Measurements from ENCODE around the gene FMO4.
"Not testable (repeated sequence)": the region's sequence is repeated elsewhere in the genome, so short reads cannot be mapped to it uniquely, and the experiment has no call there.

The FMO4 gene

DNA sequence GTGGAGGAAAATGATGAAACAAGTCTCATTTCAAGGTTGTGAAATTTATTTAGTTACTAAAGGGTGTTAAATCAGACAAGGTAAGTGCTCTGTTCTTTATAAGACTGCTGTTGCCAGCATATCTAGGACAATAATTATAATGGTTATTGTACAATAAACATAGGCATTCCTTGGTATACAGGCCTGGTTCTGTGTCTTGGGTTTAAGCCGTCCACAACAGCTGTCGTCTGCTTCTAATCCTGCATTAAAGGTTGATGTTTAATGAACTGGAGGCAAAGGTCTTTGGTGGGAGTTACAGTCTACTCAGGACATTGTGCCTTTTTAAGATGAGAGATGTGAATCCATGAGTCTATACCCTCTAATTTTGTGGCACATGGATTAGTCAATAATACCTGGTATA lies 23.4 kb upstream of the FMO4 start:
- Histone ChIP-seq H3K27me3 (ENCODE audit: control insufficient read depth in 2 of 2, insufficient read depth in 2 of 2, low read length in 2 of 2) (no peaks in the 10 kb centered on the region), H3K4me1 (ENCODE audit: control insufficient read depth in 2 of 2, insufficient read depth in 2 of 2, low read length in 2 of 2) (no peaks in the 10 kb centered on the region), H3K9me3 (ENCODE audit: control insufficient read depth in 2 of 2, low read length in 2 of 2) (no peaks in the 10 kb centered on the region), H3K4me3 (ENCODE audit: low read length in 2 of 2) (no peak overlapping the region), H3K27ac (ENCODE audit: low read depth in 2 of 2, low read length in 2 of 2) (no peak overlapping the region), H3K9ac (ENCODE audit: low read depth in 1 of 2, low read length in 2 of 2) (no peak overlapping the region), H3K36me3 (ENCODE audit: control insufficient read depth in 2 of 2, insufficient read depth in 2 of 2, low read length in 2 of 2) (no peaks in the 10 kb centered on the region)

GRCh38 chr1:171292799-171293198 lies 21.2 kb upstream of the FMO4 start:
- Histone ChIP-seq H3K4me3 (ENCODE audit: low read length in 2 of 2) (no peak overlapping the region), H3K4me1 (ENCODE audit: control insufficient read depth in 2 of 2, insufficient read depth in 2 of 2, low read length in 2 of 2) (no peaks in the 10 kb centered on the region), H3K9me3 (ENCODE audit: control insufficient read depth in 2 of 2, low read length in 2 of 2) (no peaks in the 10 kb centered on the region), H3K9ac (ENCODE audit: low read depth in 1 of 2, low read length in 2 of 2) (no peak overlapping the region), H3K27me3 (ENCODE audit: control insufficient read depth in 2 of 2, insufficient read depth in 2 of 2, low read length in 2 of 2) (no peaks in the 10 kb centered on the region), H3K36me3 (ENCODE audit: control insufficient read depth in 2 of 2, insufficient read depth in 2 of 2, low read length in 2 of 2) (no peaks in the 10 kb centered on the region), H3K27ac (ENCODE audit: low read depth in 2 of 2, low read length in 2 of 2) (no peak overlapping the region)

GRCh38 chr1:171295383-171295782 lies 18.6 kb upstream of the FMO4 start:
- H3K27ac ChIP-seq (ENCODE audit: low read depth in 2 of 2, low read length in 2 of 2); H3K9ac ChIP-seq (ENCODE audit: low read depth in 1 of 2, low read length in 2 of 2); H3K4me1 ChIP-seq (ENCODE audit: control insufficient read depth in 2 of 2, insufficient read depth in 2 of 2, low read length in 2 of 2); H3K36me3 ChIP-seq (ENCODE audit: control insufficient read depth in 2 of 2, insufficient read depth in 2 of 2, low read length in 2 of 2); H3K9me3 ChIP-seq (ENCODE audit: control insufficient read depth in 2 of 2, low read length in 2 of 2); H3K27me3 ChIP-seq (ENCODE audit: control insufficient read depth in 2 of 2, insufficient read depth in 2 of 2, low read length in 2 of 2); H3K4me3 ChIP-seq (ENCODE audit: low read length in 2 of 2): not testable (repeated sequence)

GRCh38 chr1:171295821-171296220 lies 18.2 kb upstream of the FMO4 start:
- H3K9me3 ChIP-seq (ENCODE audit: control insufficient read depth in 2 of 2, low read length in 2 of 2) = peaks cover 0 to 5% of the 10 kb centered on the region in 2 donors
- no peak overlapping the region for H3K9ac ChIP-seq (ENCODE audit: low read depth in 1 of 2, low read length in 2 of 2)
- H3K36me3 ChIP-seq (ENCODE audit: control insufficient read depth in 2 of 2, insufficient read depth in 2 of 2, low read length in 2 of 2) = no peaks in the 10 kb centered on the region
- no peaks in the 10 kb centered on the region for H3K4me1 ChIP-seq (ENCODE audit: control insufficient read depth in 2 of 2, insufficient read depth in 2 of 2, low read length in 2 of 2)
- H3K27ac ChIP-seq (ENCODE audit: low read depth in 2 of 2, low read length in 2 of 2) = no peak overlapping the region
- H3K27me3 ChIP-seq (ENCODE audit: control insufficient read depth in 2 of 2, insufficient read depth in 2 of 2, low read length in 2 of 2) = no peaks in the 10 kb centered on the region
- H3K4me3 ChIP-seq (ENCODE audit: low read length in 2 of 2) = no peak overlapping the region

GRCh38 chr1:171296897-171297296 lies 17.1 kb upstream of the FMO4 start:
- H3K9ac ChIP-seq (ENCODE audit: low read depth in 1 of 2, low read length in 2 of 2) = no peak overlapping the region
- peaks cover 0 to 5% of the 10 kb centered on the region in 2 donors for H3K9me3 ChIP-seq (ENCODE audit: control insufficient read depth in 2 of 2, low read length in 2 of 2)
- no peaks in the 10 kb centered on the region for H3K36me3 ChIP-seq (ENCODE audit: control insufficient read depth in 2 of 2, insufficient read depth in 2 of 2, low read length in 2 of 2)
- H3K4me3 ChIP-seq (ENCODE audit: low read length in 2 of 2) = no peak overlapping the region
- no peaks in the 10 kb centered on the region for H3K27me3 ChIP-seq (ENCODE audit: control insufficient read depth in 2 of 2, insufficient read depth in 2 of 2, low read length in 2 of 2)
- H3K27ac ChIP-seq (ENCODE audit: low read depth in 2 of 2, low read length in 2 of 2) = no peak overlapping the region
- no peaks in the 10 kb centered on the region for H3K4me1 ChIP-seq (ENCODE audit: control insufficient read depth in 2 of 2, insufficient read depth in 2 of 2, low read length in 2 of 2)

DNA sequence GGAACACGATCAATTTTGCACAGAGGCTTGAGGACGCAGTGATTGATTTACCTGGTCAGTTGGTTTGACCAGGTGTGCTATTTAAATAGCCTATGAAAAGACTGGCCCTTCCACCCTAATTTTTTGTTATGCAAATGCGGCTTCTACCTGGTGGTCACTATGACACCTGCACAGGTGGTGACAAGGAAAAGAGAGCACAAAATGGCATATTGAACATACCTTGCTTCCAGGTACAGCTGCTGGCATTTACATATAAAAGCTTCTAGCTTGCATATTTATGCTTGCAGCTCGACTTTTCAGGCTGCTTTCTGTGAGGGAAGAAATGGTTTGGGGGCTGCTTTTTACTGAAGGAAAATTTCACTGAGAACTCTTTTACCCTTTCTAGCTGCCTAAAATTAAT lies 15.3 kb upstream of the FMO4 start:
- H3K36me3 ChIP-seq (ENCODE audit: control insufficient read depth in 2 of 2, insufficient read depth in 2 of 2, low read length in 2 of 2) = no peaks in the 10 kb centered on the region
- H3K4me3 ChIP-seq (ENCODE audit: low read length in 2 of 2) = no peak overlapping the region
- H3K27ac ChIP-seq (ENCODE audit: low read depth in 2 of 2, low read length in 2 of 2) = no peak overlapping the region
- no peaks in the 10 kb centered on the region for H3K4me1 ChIP-seq (ENCODE audit: control insufficient read depth in 2 of 2, insufficient read depth in 2 of 2, low read length in 2 of 2)
- H3K9ac ChIP-seq (ENCODE audit: low read depth in 1 of 2, low read length in 2 of 2) = no peak overlapping the region
- peaks cover 0 to 5% of the 10 kb centered on the region in 2 donors for H3K9me3 ChIP-seq (ENCODE audit: control insufficient read depth in 2 of 2, low read length in 2 of 2)
- no peaks in the 10 kb centered on the region for H3K27me3 ChIP-seq (ENCODE audit: control insufficient read depth in 2 of 2, insufficient read depth in 2 of 2, low read length in 2 of 2)

GRCh38 chr1:171299342-171299741 lies 14.6 kb upstream of the FMO4 start:
- no peak overlapping the region for H3K4me3 ChIP-seq (ENCODE audit: low read length in 2 of 2)
- H3K9me3 ChIP-seq (ENCODE audit: control insufficient read depth in 2 of 2, low read length in 2 of 2) = peaks cover 0 to 5% of the 10 kb centered on the region in 2 donors

DNA sequence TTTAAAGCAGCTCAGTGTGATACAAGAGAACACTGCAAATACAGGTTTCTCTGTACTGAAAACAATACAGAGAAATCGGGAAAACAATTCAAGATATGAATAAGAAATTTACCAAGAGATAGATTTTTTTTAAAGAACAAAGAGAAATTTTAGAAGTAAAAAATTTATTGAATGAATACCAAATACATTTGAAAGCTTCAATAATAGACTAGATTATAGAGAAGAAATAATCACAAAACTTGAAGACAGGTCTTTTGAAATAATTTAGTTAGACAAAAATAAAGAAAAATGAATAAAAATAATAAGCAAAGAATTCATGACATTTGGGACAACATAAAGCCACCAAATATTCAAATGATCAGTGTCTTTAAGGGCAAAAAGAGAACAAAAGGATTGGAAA lies 13.6 kb upstream of the FMO4 start:
- Histone ChIP-seq H3K36me3 (ENCODE audit: control insufficient read depth in 2 of 2, insufficient read depth in 2 of 2, low read length in 2 of 2) (no peaks in the 10 kb centered on the region), H3K27me3 (ENCODE audit: control insufficient read depth in 2 of 2, insufficient read depth in 2 of 2, low read length in 2 of 2) (no peaks in the 10 kb centered on the region), H3K9ac (ENCODE audit: low read depth in 1 of 2, low read length in 2 of 2) (no peak overlapping the region), H3K9me3 (ENCODE audit: control insufficient read depth in 2 of 2, low read length in 2 of 2) (peaks cover 0 to 5% of the 10 kb centered on the region in 2 donors), H3K4me3 (ENCODE audit: low read length in 2 of 2) (no peak overlapping the region), H3K27ac (ENCODE audit: low read depth in 2 of 2, low read length in 2 of 2) (no peak overlapping the region), H3K4me1 (ENCODE audit: control insufficient read depth in 2 of 2, insufficient read depth in 2 of 2, low read length in 2 of 2) (no peaks in the 10 kb centered on the region)

More at GRCh38 chr1:171299342-171299741, 14.6 kb upstream of the FMO4 start:
- Histone ChIP-seq H3K27me3 (ENCODE audit: control insufficient read depth in 2 of 2, insufficient read depth in 2 of 2, low read length in 2 of 2) (no peaks in the 10 kb centered on the region), H3K36me3 (ENCODE audit: control insufficient read depth in 2 of 2, insufficient read depth in 2 of 2, low read length in 2 of 2) (no peaks in the 10 kb centered on the region), H3K9ac (ENCODE audit: low read depth in 1 of 2, low read length in 2 of 2) (no peak overlapping the region), H3K27ac (ENCODE audit: low read depth in 2 of 2, low read length in 2 of 2) (no peak overlapping the region), H3K4me1 (ENCODE audit: control insufficient read depth in 2 of 2, insufficient read depth in 2 of 2, low read length in 2 of 2) (no peaks in the 10 kb centered on the region)

GRCh38 chr1:171310661-171311087 lies 3.3 kb upstream of the FMO4 start:
- no peaks in the 10 kb centered on the region for H3K9me3 ChIP-seq (ENCODE audit: control insufficient read depth in 2 of 2, low read length in 2 of 2)
- H3K27ac ChIP-seq (ENCODE audit: low read depth in 2 of 2, low read length in 2 of 2) = no peak overlapping the region
- no peak overlapping the region for H3K4me3 ChIP-seq (ENCODE audit: low read length in 2 of 2)
- H3K4me1 ChIP-seq (ENCODE audit: control insufficient read depth in 2 of 2, insufficient read depth in 2 of 2, low read length in 2 of 2) = peaks cover 2 to 6% of the 10 kb centered on the region in 2 donors
- no peak overlapping the region for H3K9ac ChIP-seq (ENCODE audit: low read depth in 1 of 2, low read length in 2 of 2)
- no peaks in the 10 kb centered on the region for H3K27me3 ChIP-seq (ENCODE audit: control insufficient read depth in 2 of 2, insufficient read depth in 2 of 2, low read length in 2 of 2)
- H3K36me3 ChIP-seq (ENCODE audit: control insufficient read depth in 2 of 2, insufficient read depth in 2 of 2, low read length in 2 of 2) = no peaks in the 10 kb centered on the region

GRCh38 chr1:171311771-171312558 lies 2.0 kb upstream of the FMO4 start:
- peaks cover 2 to 6% of the 10 kb centered on the region in 2 donors for H3K4me1 ChIP-seq (ENCODE audit: control insufficient read depth in 2 of 2, insufficient read depth in 2 of 2, low read length in 2 of 2)

More at GRCh38 chr1:171311771-171312558, 2.0 kb upstream of the FMO4 start:
- Histone ChIP-seq H3K36me3 (ENCODE audit: control insufficient read depth in 2 of 2, insufficient read depth in 2 of 2, low read length in 2 of 2) (no peaks in the 10 kb centered on the region), H3K9me3 (ENCODE audit: control insufficient read depth in 2 of 2, low read length in 2 of 2) (no peaks in the 10 kb centered on the region), H3K27ac (ENCODE audit: low read depth in 2 of 2, low read length in 2 of 2) (no peak overlapping the region), H3K27me3 (ENCODE audit: control insufficient read depth in 2 of 2, insufficient read depth in 2 of 2, low read length in 2 of 2) (no peaks in the 10 kb centered on the region), H3K4me3 (ENCODE audit: low read length in 2 of 2) (no peak overlapping the region), H3K9ac (ENCODE audit: low read depth in 1 of 2, low read length in 2 of 2) (no peak overlapping the region)
